Stimulated activated naive B cell treated with anti-CD40 and anti-IgM and Interleukin-4, amounts not matched to agents 10 μg/mL and 1 μg/mL and 100 μg/mL, for 72 hours (primary cell): ENCODE data around the gene PPP1R13L.

ENCODE experiments used
- ATAC-seq, 2 donors: fragments of 150-1000 bp; cut with Tn5 transposase; replicated peaks; 2 replicates each; pipeline ENCODE4 v1.10.0; 2021; ENCODE audit warnings: moderate library complexity in 1 of 2
- DNase-seq: peaks from one replicate; pipeline ENCODE4 v3.0.0; 2021
- H3K27ac Mint-ChIP-seq: one replicate; pipeline ENCODE4 v1.8.0; 2022; ENCODE audit warnings: mild to moderate bottlenecking, mixed read lengths
- H3K27me3 Mint-ChIP-seq, 2 donors: one replicate each; pipeline ENCODE4 v1.8.0; 2022; ENCODE audit warnings: mixed read lengths in 2 of 2
- H3K36me3 Mint-ChIP-seq, 2 donors: one replicate each; pipeline ENCODE4 v1.8.0; 2022; ENCODE audit warnings: mixed read lengths in 2 of 2, mild to moderate bottlenecking in 1 of 2
- H3K4me1 Mint-ChIP-seq, 2 donors: one replicate each; pipeline ENCODE4 v1.8.0; 2022; ENCODE audit warnings: mixed read lengths in 2 of 2, mild to moderate bottlenecking in 1 of 2
- H3K4me3 Mint-ChIP-seq, 2 donors: one replicate each; pipeline ENCODE4 v1.8.0; 2022; ENCODE audit warnings: mild to moderate bottlenecking in 2 of 2, mixed read lengths in 2 of 2, moderate library complexity in 1 of 2
- H3K9me3 Mint-ChIP-seq, 2 donors: one replicate each; pipeline ENCODE4 v1.8.0; 2022; ENCODE audit warnings: mixed read lengths in 2 of 2, mild to moderate bottlenecking in 1 of 2

PPP1R13L gene

GRCh38 chr19:45406226-45407090 is 1.6 kb upstream of the PPP1R13L start, which contains the start of gene POLR1G:
Gene POLR1G (plus strand): TSS chr19:45406644. CDS start chr19:45406697, 53 bp downstream.
- peak; percentile 78 for DNase-seq
- Mint-ChIP-seq H3K27me3 (peaks cover 22 to 27% of the 10 kb centered on the region in 2 donors), H3K27ac (peak within 1 kb of the TSS; percentile 98), H3K4me1 (peaks cover 40 to 64% of the 10 kb centered on the region in 2 donors), H3K9me3 (no peaks in the 10 kb centered on the region), H3K4me3 (peak within 1 kb of the TSS; percentile 90), H3K36me3 (peaks cover 14 to 24% of the 10 kb centered on the region in 2 donors)
- ATAC-seq: peak; percentile 81 to 83

- H3K36me3 Mint-ChIP-seq: peaks cover 11 to 19% of the 10 kb centered on the region in 2 donors
- peaks cover 40 to 64% of the 10 kb centered on the region in 2 donors for H3K4me1 Mint-ChIP-seq
- H3K4me3 Mint-ChIP-seq: peak overlapping the region; percentile 90
- H3K27me3 Mint-ChIP-seq: peaks cover 22 to 27% of the 10 kb centered on the region in 2 donors
- peak overlapping the region; percentile 98 for H3K27ac Mint-ChIP-seq
- H3K9me3 Mint-ChIP-seq: no peaks in the 10 kb centered on the region
- peak; percentile 81 for DNase-seq
- peak; percentile 67 to 71 for ATAC-seq
These were observed 761 bp upstream of the PPP1R13L start for GRCh38 chr19:45405435-45406225.

- Mint-ChIP-seq H3K4me1 (peaks cover 34 to 57% of the 10 kb centered on the region in 2 donors), H3K9me3 (no peaks in the 10 kb centered on the region), H3K27me3 (peaks cover 27 to 28% of the 10 kb centered on the region in 2 donors), H3K36me3 (peaks cover 8 to 10% of the 10 kb centered on the region in 2 donors), H3K4me3 (peak overlapping the region; percentile 90), H3K27ac (peak overlapping the region; percentile 98)
- peak; percentile 40 for DNase-seq
- ATAC-seq: no peak
These were observed 900 bp downstream of the PPP1R13L start for GRCh38 chr19:45403781-45404556.

DNA sequence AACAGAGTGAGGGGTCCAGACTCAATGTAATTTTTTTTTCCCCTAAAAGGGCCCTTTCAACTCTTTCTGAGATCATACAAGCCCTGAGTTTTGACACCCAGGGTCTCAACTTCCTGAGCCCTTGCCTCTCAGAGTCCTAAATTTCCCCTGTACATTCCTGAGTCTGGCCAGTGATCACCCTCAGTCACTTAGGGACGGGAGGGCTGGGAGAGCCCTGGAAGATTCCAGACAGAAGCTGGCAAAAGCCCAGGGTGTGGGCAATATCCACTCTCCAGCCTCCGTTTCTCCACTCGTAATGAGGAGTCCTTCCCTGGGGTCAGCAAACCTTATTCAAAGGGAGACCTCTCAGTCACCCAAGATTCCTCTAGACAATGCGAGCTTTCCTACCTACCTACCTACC is 1.6 kb downstream of the PPP1R13L start:
- Mint-ChIP-seq H3K9me3 (no peaks in the 10 kb centered on the region), H3K4me3 (no peak overlapping the region), H3K4me1 (peaks cover 30 to 55% of the 10 kb centered on the region in 2 donors), H3K27me3 (peaks cover 32 to 34% of the 10 kb centered on the region in 2 donors), H3K27ac (no peak overlapping the region), H3K36me3 (peaks cover under 1 to 3% of the 10 kb centered on the region in 2 donors)
- ATAC-seq (no peak), DNase-seq (no peak)

- peaks cover 39 to 40% of the 10 kb centered on the region in 2 donors for H3K27me3 Mint-ChIP-seq
- no peaks in the 10 kb centered on the region for H3K36me3 Mint-ChIP-seq
- H3K4me3 Mint-ChIP-seq: peak overlapping the region in 1 of 2 donors; percentile 29
- peaks cover 25 to 55% of the 10 kb centered on the region in 2 donors for H3K4me1 Mint-ChIP-seq
- H3K27ac Mint-ChIP-seq: no peak overlapping the region
- ATAC-seq (no peak), DNase-seq (no peak)
- H3K9me3 Mint-ChIP-seq: no peaks in the 10 kb centered on the region
These were observed 2.4 kb downstream of the PPP1R13L start for GRCh38 chr19:45402298-45403061.

- Mint-ChIP-seq H3K27me3 (peaks cover 46 to 47% of the 10 kb centered on the region in 2 donors), H3K4me1 (peaks cover 23 to 53% of the 10 kb centered on the region in 2 donors), H3K9me3 (no peaks in the 10 kb centered on the region), H3K27ac (no peak overlapping the region), H3K36me3 (no peaks in the 10 kb centered on the region), H3K4me3 (no peak overlapping the region)
- ATAC-seq (no peak), DNase-seq (no peak)
These were observed 3.1 kb downstream of the PPP1R13L start for GRCh38 chr19:45401815-45402214.

DNA sequence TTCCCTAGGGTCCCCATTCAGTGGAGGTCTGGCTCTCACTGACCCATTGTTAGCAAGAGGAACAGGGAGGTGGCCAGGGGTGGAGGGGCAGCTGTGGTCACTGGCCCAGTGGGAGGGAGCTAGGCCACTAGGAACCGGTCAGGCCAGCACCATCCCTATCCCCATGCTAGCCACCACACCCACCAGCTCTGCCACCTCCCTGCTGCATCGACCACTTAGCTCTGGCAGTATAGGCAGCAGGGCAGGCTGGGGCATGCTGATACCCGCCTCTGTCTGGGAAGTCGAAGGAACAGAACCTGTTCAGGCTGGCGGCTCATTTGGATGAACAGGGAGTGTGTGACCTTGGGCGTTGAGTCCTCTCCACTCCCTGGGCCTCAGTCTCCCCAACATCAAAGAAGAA is 4.7 kb downstream of the PPP1R13L start:
- Mint-ChIP-seq H3K36me3 (no peaks in the 10 kb centered on the region), H3K9me3 (no peaks in the 10 kb centered on the region), H3K27ac (no peak overlapping the region), H3K27me3 (peaks cover 59% of the 10 kb centered on the region in 2 donors), H3K4me1 (peaks cover 22 to 52% of the 10 kb centered on the region in 2 donors), H3K4me3 (no peak overlapping the region)
- ATAC-seq (no peak), DNase-seq (no peak)

DNA sequence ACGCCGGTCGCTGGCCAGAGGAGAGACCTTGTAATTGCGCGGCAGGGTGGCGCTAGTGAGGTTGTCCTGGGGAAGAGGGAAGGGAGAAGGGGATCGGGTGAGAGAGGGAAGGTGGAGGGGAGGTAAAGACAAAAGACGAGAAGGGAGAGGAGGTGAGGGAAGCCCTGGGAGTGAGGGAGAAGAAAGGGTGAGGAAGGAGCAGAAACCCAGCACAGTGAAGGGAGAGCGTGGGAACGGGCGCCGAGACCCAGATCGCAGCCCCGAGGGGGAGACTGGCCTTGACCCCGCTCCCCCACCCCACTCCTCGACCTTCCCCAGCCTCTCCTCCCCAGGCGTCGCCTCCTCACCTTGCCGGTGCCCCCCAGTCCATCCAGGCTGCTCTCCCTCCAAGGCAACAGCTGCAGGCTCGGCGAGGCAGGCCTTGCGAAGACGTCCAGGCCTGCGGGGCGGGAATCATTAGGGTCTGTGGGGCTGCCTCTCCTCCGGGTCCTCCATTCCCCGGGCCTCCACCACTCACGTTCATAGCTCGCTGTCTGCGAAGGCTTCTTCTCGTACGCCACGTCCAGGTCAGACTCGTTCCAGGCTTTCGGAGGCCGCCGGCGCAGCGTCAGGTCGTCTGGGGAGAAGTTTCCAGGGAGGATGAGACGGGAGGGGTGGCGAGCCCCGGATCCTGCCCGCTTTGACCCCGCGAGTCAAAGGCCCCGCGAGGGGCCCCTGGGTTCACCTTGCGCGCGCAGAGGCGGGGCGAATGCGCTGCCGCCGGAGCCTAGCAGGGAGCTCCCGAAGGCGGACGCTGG is 8.8 kb downstream of the PPP1R13L start:
- Mint-ChIP-seq H3K4me1 (peaks cover 9 to 25% of the 10 kb centered on the region in 2 donors), H3K4me3 (no peak overlapping the region), H3K27me3 (peaks cover 37 to 40% of the 10 kb centered on the region in 2 donors), H3K36me3 (no peaks in the 10 kb centered on the region), H3K9me3 (no peaks in the 10 kb centered on the region), H3K27ac (peak overlapping the region; percentile 22)
- DNase-seq (no peak), ATAC-seq (no peak)

- DNase-seq: no peak
- H3K27ac Mint-ChIP-seq: peak overlapping the region; percentile 31
- H3K27me3 Mint-ChIP-seq: peaks cover 19 to 20% of the 10 kb centered on the region in 2 donors
- H3K4me3 Mint-ChIP-seq: no peak overlapping the region
- no peak for ATAC-seq
- no peaks in the 10 kb centered on the region for H3K36me3 Mint-ChIP-seq
- H3K4me1 Mint-ChIP-seq: peaks cover 5 to 16% of the 10 kb centered on the region in 2 donors
- no peaks in the 10 kb centered on the region for H3K9me3 Mint-ChIP-seq
These were observed 12.8 kb downstream of the PPP1R13L start for GRCh38 chr19:45391871-45392665.

GRCh38 chr19:45391346-45391745 is 13.5 kb downstream of the PPP1R13L start:
- no peaks in the 10 kb centered on the region for H3K36me3 Mint-ChIP-seq
- H3K27me3 Mint-ChIP-seq: peaks cover 14 to 20% of the 10 kb centered on the region in 2 donors
- H3K9me3 Mint-ChIP-seq: no peaks in the 10 kb centered on the region
- ATAC-seq (peak; percentile 68 to 70), DNase-seq (no peak)
- H3K27ac Mint-ChIP-seq: no peak overlapping the region
- H3K4me3 Mint-ChIP-seq: no peak overlapping the region
- peaks cover 5 to 10% of the 10 kb centered on the region in 2 donors for H3K4me1 Mint-ChIP-seq

DNA sequence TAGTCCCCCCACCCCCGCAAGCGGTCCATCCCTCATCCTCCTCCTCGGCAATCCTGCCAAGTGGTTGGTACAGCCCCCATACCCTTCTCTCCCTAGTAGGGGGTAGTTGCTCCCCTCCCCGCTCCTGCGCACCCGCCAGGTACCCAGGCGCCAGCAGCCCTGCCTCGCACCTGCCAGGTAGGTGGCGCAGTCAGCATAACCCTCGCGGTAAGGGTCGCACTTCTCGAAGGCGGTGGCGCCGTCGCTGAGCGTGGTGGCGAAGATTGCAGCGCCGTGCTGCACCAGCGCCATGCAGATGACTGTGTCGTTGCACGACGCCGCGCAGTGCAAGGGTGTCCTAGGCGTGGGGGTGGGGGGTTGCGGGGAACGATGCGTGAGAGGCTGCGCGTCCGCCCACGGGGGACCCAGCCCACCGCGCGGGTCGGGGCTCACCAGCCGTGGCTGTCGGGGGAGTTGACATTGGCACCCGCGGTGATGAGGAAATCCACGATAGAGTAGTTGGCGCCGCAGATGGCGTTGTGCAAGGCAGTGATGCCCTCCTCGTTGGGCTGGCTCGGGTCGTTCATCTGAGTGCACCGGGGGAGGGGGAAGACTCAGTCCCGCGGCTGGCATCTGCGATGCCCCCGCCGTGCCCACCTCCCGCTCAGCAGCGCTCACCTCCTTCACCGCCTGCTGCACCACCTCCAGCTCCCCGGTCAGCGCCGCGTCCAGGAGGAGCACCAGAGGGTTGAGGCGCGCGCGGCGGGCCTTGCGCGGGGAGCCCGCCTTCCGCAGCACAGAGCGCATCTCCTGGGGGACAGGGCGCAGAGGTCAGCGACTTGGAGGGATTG is 19.3 kb downstream of the PPP1R13L start:
- Mint-ChIP-seq H3K36me3 (no peaks in the 10 kb centered on the region), H3K27me3 (peaks cover 15 to 36% of the 10 kb centered on the region in 2 donors), H3K4me3 (no peak overlapping the region), H3K4me1 (peaks cover 3 to 16% of the 10 kb centered on the region in 2 donors), H3K27ac (peak overlapping the region; percentile 20), H3K9me3 (no peaks in the 10 kb centered on the region)
- no peak for DNase-seq
- ATAC-seq: no peak
